CD8-positive, alpha-beta memory T cell (primary cell): ENCODE measurements around the gene CLNK. TPM values are rescaled to one million over a fixed set of nuclear protein-coding genes. Genes with fewer than 3 reads are reported as not detected.

Experiments used
- CTCF ChIA-PET: fragments of 350-600 bp; sonication (Branson Sonifier 250); formaldehyde crosslinking; loops from one replicate; lab custom pipeline; 2021; ENCODE audit warnings: antibody characterized with exemption; lab: Charles Lee
- POLR2A ChIA-PET: fragments of 350-600 bp; sonication (Branson Sonifier 250); formaldehyde crosslinking; loops from one replicate; lab custom pipeline; 2021; ENCODE audit warnings: antibody characterized with exemption; lab: Charles Lee
- DNase-seq, 5 donors: peaks; one replicate each; pipeline versions ENCODE4 v3.0.0 to v3.0.0-alpha.2; 2020 to 2022; ENCODE audit warnings: mixed read lengths in 1 of 5
- H3K27ac ChIP-seq: one replicate; pipeline ENCODE4 v1.7.0; 2013; ENCODE audit warnings: low read depth, mild to moderate bottlenecking, low read length, moderate library complexity
- H3K27me3 ChIP-seq: 2 replicates; pipeline ENCODE4 v1.7.0; 2013; ENCODE audit warnings: low read length, mild to moderate bottlenecking; ENCODE audit not compliant: insufficient read depth, poor library complexity, severe bottlenecking
- H3K36me3 ChIP-seq: 2 replicates; pipeline ENCODE4 v1.7.0; 2013; ENCODE audit warnings: mild to moderate bottlenecking, low read length, moderate library complexity; ENCODE audit not compliant: insufficient read depth
- H3K4me1 ChIP-seq: 2 replicates; pipeline ENCODE4 v1.7.0; 2013; ENCODE audit warnings: mild to moderate bottlenecking, low read length, moderate library complexity; ENCODE audit not compliant: insufficient read depth
- H3K4me3 ChIP-seq: 2 replicates; pipeline ENCODE4 v1.7.0; 2013; ENCODE audit warnings: mild to moderate bottlenecking, low read length
- H3K9me3 ChIP-seq: 2 replicates; pipeline ENCODE4 v1.7.0; 2013; ENCODE audit warnings: mild to moderate bottlenecking, low read length
- H3K27ac Mint-ChIP-seq, 8 donors: one replicate each; pipeline ENCODE4 v1.8.0; 2020 to 2021; ENCODE audit warnings: mixed read lengths in 8 of 8, mild to moderate bottlenecking in 6 of 8, inconsistent platforms in 3 of 8, moderate library complexity in 3 of 8
- H3K27me3 Mint-ChIP-seq, 2 donors: one replicate each; pipeline ENCODE4 v1.8.0; 2020 to 2021; ENCODE audit warnings: mixed read lengths in 2 of 2, mild to moderate bottlenecking in 1 of 2, moderate library complexity in 1 of 2
- H3K36me3 Mint-ChIP-seq, 3 donors: one replicate each; pipeline ENCODE4 v1.8.0; 2020 to 2021; ENCODE audit warnings: mixed read lengths in 3 of 3, inconsistent platforms in 1 of 3, mild to moderate bottlenecking in 1 of 3
- H3K4me1 Mint-ChIP-seq, 3 donors: one replicate each; pipeline ENCODE4 v1.8.0; 2020 to 2021; ENCODE audit warnings: mixed read lengths in 3 of 3, inconsistent platforms in 1 of 3, mild to moderate bottlenecking in 1 of 3
- H3K4me3 Mint-ChIP-seq, 7 donors: one replicate each; pipeline ENCODE4 v1.8.0; 2020 to 2021; ENCODE audit warnings: mixed read lengths in 7 of 7, mild to moderate bottlenecking in 6 of 7, moderate library complexity in 4 of 7, inconsistent platforms in 2 of 7
- H3K9me3 Mint-ChIP-seq, 5 donors: one replicate each; pipeline ENCODE4 v1.8.0; 2020 to 2022; ENCODE audit warnings: mixed read lengths in 5 of 5, mild to moderate bottlenecking in 3 of 5, moderate library complexity in 2 of 5, inconsistent platforms in 1 of 5
- polyA plus RNA-seq: library from polyadenylated mRNA; unstranded; fragments of 300-500 nt; fragmentation: Illumina TruSeq; gene quantifications from one replicate; pipeline ENCODE4 v1.2.3, GENCODE V29; 2021
- total RNA-seq, 2 experiments: library from RNA; stranded (reverse); gene quantifications; one replicate each; pipeline ENCODE4 v1.2.3, GENCODE V29; 2021

Gene CLNK
- total and polyA plus RNA-seq, 3 experiments from 2014 or later = 0.11 to 0.31 TPM; not detected in 1

- no peaks in the 10 kb centered on the region for H3K36me3 ChIP-seq
- no peaks in the 10 kb centered on the region for H3K27me3 ChIP-seq
- ChIA-PET CTCF (no interaction called here), POLR2A (no interaction called here)
- H3K4me3 Mint-ChIP-seq = no peak overlapping the region
- H3K27me3 Mint-ChIP-seq = peaks cover 2 to 12% of the 10 kb centered on the region in 2 donors
- no peak overlapping the region for H3K27ac Mint-ChIP-seq
- no peaks in the 10 kb centered on the region for H3K4me1 ChIP-seq
- DNase-seq = no peak
- H3K27ac ChIP-seq = no peak overlapping the region
- no peak overlapping the region for H3K4me3 ChIP-seq
- no peaks in the 10 kb centered on the region for H3K36me3 Mint-ChIP-seq
- peaks cover 0 to 2% (median 0%) of the 10 kb centered on the region in 5 donors for H3K9me3 Mint-ChIP-seq
- H3K9me3 ChIP-seq = no peaks in the 10 kb centered on the region
- H3K4me1 Mint-ChIP-seq = peaks cover 0 to 7% (median 0%) of the 10 kb centered on the region in 3 donors
Observed at GRCh38 chr4:10715135-10715534, 30.6 kb upstream of the CLNK start.

DNA sequence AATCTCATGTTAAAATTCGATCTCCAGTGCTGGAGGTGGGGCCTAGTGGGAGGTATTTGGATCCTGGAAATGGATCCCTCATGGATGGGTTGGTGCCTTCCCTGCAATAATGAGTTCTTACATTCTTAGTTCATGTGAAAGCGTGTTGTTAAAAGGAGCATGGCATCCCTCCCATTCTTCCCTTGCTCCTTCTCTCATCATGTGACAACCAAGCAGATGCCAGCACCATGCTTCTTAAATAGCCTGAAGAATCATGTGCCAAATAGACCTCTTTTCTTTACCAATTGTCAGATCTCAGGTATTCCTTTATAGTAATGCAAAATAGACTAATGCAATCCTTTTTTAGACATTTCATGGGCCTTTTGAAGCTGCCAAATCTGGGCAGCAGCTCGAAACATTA, 29.0 kb upstream of the CLNK start:
- no peak overlapping the region for H3K4me3 Mint-ChIP-seq
- no peak for DNase-seq
- H3K9me3 Mint-ChIP-seq = peaks cover 0 to 2% (median 0%) of the 10 kb centered on the region in 5 donors
- no peaks in the 10 kb centered on the region for H3K4me1 ChIP-seq
- no peaks in the 10 kb centered on the region for H3K27me3 ChIP-seq
- H3K27ac Mint-ChIP-seq = no peak overlapping the region
- CTCF ChIA-PET = no interaction called here
- H3K9me3 ChIP-seq = no peaks in the 10 kb centered on the region
- no peaks in the 10 kb centered on the region for H3K36me3 Mint-ChIP-seq
- no peaks in the 10 kb centered on the region for H3K36me3 ChIP-seq
- no peaks in the 10 kb centered on the region for H3K4me1 Mint-ChIP-seq
- peaks cover 2 to 8% of the 10 kb centered on the region in 2 donors for H3K27me3 Mint-ChIP-seq
- no peak overlapping the region for H3K4me3 ChIP-seq
- POLR2A ChIA-PET = no interaction called here
- H3K27ac ChIP-seq = no peak overlapping the region

DNA sequence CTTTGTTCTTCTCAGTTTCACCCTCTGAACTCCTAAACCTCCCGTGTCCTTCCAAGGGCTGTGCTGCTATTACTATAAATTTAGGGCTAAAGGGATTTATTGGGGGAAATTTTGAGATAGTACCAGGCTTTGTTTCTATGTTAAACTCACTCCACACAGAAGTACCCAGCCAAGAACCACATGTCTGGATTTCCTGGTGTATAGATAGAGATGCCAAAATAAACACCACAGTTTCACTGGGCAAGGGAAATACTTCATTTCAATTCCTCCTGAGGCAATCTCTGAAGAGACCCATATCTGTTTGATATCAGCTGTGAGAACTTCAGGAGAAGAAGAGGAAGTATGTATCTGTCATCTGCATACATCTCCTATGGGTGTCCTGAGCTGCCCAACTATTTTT, 21.7 kb upstream of the CLNK start:
- H3K4me3 ChIP-seq = no peak overlapping the region
- no peak overlapping the region for H3K27ac ChIP-seq
- H3K9me3 ChIP-seq = no peaks in the 10 kb centered on the region
- Mint-ChIP-seq H3K4me3 (no peak overlapping the region), H3K27me3 (no peaks in the 10 kb centered on the region), H3K4me1 (no peaks in the 10 kb centered on the region), H3K9me3 (no peaks in the 10 kb centered on the region), H3K36me3 (no peaks in the 10 kb centered on the region), H3K27ac (no peak overlapping the region)
- ChIA-PET CTCF (no interaction called here), POLR2A (no interaction called here)
- no peaks in the 10 kb centered on the region for H3K4me1 ChIP-seq
- H3K36me3 ChIP-seq = no peaks in the 10 kb centered on the region
- no peak for DNase-seq
- H3K27me3 ChIP-seq = no peaks in the 10 kb centered on the region

DNA sequence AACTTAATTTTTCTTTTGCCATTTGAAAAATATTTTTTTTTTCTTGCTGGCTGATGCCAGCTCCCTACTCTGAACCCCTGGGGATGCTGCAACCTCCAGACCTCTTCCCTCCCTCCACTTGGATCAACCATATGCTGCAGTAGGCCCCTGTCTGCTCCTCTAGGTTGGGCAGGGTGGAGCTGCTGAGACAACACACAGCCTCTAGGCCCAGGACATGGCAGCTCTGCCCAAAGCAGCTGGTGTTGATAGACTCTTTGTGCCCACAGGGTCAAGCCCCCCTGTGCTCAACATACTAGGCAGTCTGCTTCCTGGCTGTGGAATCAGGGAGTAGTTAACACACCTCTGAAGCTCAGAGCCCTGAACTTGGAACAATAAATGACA, 19.9 kb upstream of the CLNK start:
- ChIA-PET POLR2A (no interaction called here), CTCF (no interaction called here)
- Histone ChIP-seq H3K27me3 (no peaks in the 10 kb centered on the region), H3K9me3 (no peaks in the 10 kb centered on the region), H3K4me3 (no peak overlapping the region), H3K36me3 (no peaks in the 10 kb centered on the region), H3K27ac (no peak overlapping the region), H3K4me1 (no peaks in the 10 kb centered on the region)
- Mint-ChIP-seq H3K9me3 (no peaks in the 10 kb centered on the region), H3K27me3 (no peaks in the 10 kb centered on the region), H3K4me3 (no peak overlapping the region), H3K4me1 (no peaks in the 10 kb centered on the region), H3K36me3 (no peaks in the 10 kb centered on the region), H3K27ac (peak overlapping the region in 1 of 8 donors; percentile 20)
- no peak for DNase-seq

DNA sequence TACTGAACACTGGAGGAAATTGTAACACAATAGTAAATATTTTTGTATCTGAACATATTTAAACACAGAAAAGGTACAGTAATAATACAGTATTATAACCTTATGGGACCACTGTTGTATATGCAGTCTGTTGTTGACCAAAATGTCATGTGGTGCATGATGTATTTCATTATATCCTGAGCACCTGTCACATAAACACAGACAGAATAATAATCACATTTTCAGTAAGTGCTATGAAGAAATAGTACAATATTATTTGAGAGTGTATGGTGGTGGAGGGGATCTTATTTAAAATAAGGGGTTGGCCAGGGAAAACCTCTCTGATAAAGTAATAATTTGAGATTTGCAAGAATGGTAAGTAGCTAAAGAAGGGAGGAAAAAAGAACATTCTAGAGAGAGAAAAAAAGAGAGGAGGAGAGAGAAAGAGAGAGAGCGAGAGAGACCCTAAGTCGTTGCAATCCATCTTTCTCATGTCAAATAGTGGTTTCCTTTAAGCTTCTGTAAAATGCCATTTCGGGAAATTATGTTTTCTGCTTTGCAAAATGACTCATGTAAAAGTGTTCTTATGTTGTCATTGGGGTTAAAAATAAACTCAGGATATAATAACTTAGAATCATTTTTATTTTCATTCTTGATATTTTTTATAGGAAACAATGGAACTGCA, 19.3 kb upstream of the CLNK start:
- no peak for DNase-seq
- H3K9me3 Mint-ChIP-seq = no peaks in the 10 kb centered on the region
- H3K27ac Mint-ChIP-seq = no peak overlapping the region
- no peak overlapping the region for H3K4me3 ChIP-seq
- H3K36me3 Mint-ChIP-seq = no peaks in the 10 kb centered on the region
- no peaks in the 10 kb centered on the region for H3K27me3 Mint-ChIP-seq
- no peaks in the 10 kb centered on the region for H3K4me1 ChIP-seq
- POLR2A ChIA-PET = no interaction called here
- no peak overlapping the region for H3K4me3 Mint-ChIP-seq
- no peaks in the 10 kb centered on the region for H3K27me3 ChIP-seq
- H3K36me3 ChIP-seq = no peaks in the 10 kb centered on the region
- H3K9me3 ChIP-seq = no peaks in the 10 kb centered on the region
- no peak overlapping the region for H3K27ac ChIP-seq
- CTCF ChIA-PET = no interaction called here
- no peaks in the 10 kb centered on the region for H3K4me1 Mint-ChIP-seq

GRCh38 chr4:10703156-10703555, 18.6 kb upstream of the CLNK start:
- no peak overlapping the region for H3K27ac Mint-ChIP-seq
- H3K36me3 Mint-ChIP-seq = no peaks in the 10 kb centered on the region
- ChIA-PET POLR2A (no interaction called here), CTCF (no interaction called here)
- Histone ChIP-seq H3K36me3 (no peaks in the 10 kb centered on the region), H3K9me3 (no peaks in the 10 kb centered on the region), H3K27me3 (no peaks in the 10 kb centered on the region), H3K4me1 (no peaks in the 10 kb centered on the region), H3K27ac (no peak overlapping the region), H3K4me3 (no peak overlapping the region)
- H3K27me3 Mint-ChIP-seq = no peaks in the 10 kb centered on the region
- no peak for DNase-seq
- H3K4me3 Mint-ChIP-seq = no peak overlapping the region
- no peaks in the 10 kb centered on the region for H3K9me3 Mint-ChIP-seq
- no peaks in the 10 kb centered on the region for H3K4me1 Mint-ChIP-seq

- Mint-ChIP-seq H3K27me3 (no peaks in the 10 kb centered on the region), H3K4me3 (no peak overlapping the region), H3K9me3 (no peaks in the 10 kb centered on the region), H3K4me1 (no peaks in the 10 kb centered on the region), H3K36me3 (no peaks in the 10 kb centered on the region), H3K27ac (no peak overlapping the region)
- Histone ChIP-seq H3K4me1 (no peaks in the 10 kb centered on the region), H3K27me3 (no peaks in the 10 kb centered on the region), H3K36me3 (no peaks in the 10 kb centered on the region), H3K27ac (no peak overlapping the region), H3K4me3 (no peak overlapping the region), H3K9me3 (no peaks in the 10 kb centered on the region)
- ChIA-PET POLR2A (no interaction called here), CTCF (no interaction called here)
- DNase-seq = no peak
Observed at GRCh38 chr4:10701702-10702460, 17.3 kb upstream of the CLNK start.

GRCh38 chr4:10701161-10701560, 16.6 kb upstream of the CLNK start:
- ChIA-PET POLR2A (no interaction called here), CTCF (no interaction called here)
- Histone ChIP-seq H3K36me3 (no peaks in the 10 kb centered on the region), H3K4me1 (no peaks in the 10 kb centered on the region), H3K9me3 (no peaks in the 10 kb centered on the region), H3K27ac (no peak overlapping the region), H3K4me3 (no peak overlapping the region), H3K27me3 (no peaks in the 10 kb centered on the region)
- Mint-ChIP-seq H3K36me3 (no peaks in the 10 kb centered on the region), H3K4me1 (no peaks in the 10 kb centered on the region), H3K27me3 (no peaks in the 10 kb centered on the region), H3K4me3 (no peak overlapping the region), H3K9me3 (no peaks in the 10 kb centered on the region), H3K27ac (no peak overlapping the region)
- DNase-seq = no peak
